Measurements from ENCODE around the gene PLXNB3.

PLXNB3 gene

GRCh38 chrX:153762626-153763173 is 1.3 kb upstream of the PLXNB3 start:
- no peak for DNase-seq

- no peak for DNase-seq
These were observed 634 bp upstream of the PLXNB3 start for GRCh38 chrX:153763298-153763932.

GRCh38 chrX:153764786-153765137 is 713 bp downstream of the PLXNB3 start:
- DNase-seq: no peak

- peak; percentile 89 to 95 for DNase-seq
These were observed 1.4 kb downstream of the PLXNB3 start for GRCh38 chrX:153765138-153766079.

GRCh38 chrX:153766098-153766817 is 2.2 kb downstream of the PLXNB3 start:
- peak in 1 of 2 donors; percentile 66 for DNase-seq

DNA sequence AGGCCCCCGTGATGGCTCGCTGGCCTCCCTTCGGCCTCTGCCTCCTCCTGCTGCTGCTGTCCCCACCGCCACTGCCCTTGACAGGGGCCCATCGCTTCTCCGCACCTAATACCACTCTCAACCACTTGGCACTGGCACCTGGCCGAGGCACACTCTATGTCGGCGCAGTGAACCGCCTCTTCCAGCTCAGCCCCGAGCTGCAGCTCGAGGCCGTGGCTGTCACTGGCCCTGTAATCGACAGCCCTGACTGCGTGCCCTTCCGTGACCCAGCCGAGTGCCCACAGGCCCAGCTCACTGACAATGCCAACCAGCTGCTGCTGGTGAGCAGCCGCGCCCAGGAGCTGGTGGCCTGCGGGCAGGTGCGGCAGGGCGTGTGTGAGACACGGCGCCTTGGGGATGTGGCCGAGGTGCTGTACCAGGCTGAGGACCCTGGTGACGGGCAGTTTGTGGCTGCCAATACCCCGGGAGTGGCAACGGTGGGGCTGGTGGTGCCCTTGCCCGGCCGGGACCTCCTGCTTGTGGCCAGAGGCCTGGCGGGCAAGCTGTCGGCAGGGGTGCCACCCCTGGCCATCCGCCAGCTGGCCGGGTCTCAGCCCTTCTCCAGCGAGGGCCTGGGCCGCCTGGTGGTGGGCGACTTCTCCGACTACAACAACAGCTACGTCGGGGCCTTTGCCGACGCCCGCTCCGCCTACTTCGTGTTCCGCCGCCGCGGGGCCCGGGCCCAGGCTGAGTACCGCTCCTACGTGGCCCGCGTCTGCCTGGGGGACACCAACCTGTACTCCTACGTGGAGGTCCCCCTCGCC is 3.0 kb downstream of the PLXNB3 start:
- DNase-seq: no peak

- DNase-seq: no peak
These were observed 3.6 kb downstream of the PLXNB3 start for GRCh38 chrX:153767674-153768055.

DNA sequence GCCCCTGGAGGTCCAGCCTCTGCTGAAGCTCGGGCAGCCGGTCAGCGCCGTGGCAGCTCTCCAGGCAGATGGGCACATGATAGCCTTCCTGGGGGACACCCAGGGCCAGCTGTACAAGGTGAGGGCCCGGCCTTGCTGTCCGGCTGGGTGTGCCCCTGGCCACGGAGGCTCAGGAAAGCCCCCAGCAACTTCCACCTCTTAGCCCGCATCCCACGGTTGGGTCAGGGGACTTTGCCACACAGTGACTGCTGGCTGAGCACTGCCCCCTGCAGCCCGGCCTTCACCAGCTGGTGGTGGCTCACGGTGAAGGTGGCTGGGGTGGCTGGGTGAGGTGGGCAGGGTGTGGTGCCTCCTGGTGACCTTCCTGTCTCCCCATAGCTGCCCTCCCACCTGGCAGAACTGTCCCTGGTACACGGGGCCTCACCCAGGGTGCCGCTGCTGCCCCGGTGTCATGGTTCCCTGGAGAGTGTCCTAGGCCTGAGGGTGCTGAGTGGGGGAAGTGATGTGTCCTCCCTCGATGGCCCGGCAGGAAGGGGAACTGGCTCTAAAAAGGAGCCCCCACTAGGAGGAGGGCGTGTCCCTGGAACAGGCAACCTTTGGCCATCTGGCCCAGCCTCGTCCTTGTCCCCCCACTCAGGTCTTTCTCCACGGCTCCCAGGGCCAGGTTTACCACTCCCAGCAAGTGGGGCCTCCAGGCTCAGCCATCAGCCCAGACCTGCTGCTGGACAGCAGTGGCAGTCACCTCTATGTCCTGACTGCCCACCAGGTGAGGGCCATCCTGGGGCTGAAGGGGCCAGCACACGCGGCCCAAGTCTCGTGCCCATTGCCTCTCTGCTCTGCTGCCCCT is 4.5 kb downstream of the PLXNB3 start:
- no peak for DNase-seq

GRCh38 chrX:153769158-153769864 is 5.3 kb downstream of the PLXNB3 start:
- no peak for DNase-seq

GRCh38 chrX:153769865-153770600 is 6.0 kb downstream of the PLXNB3 start:
- no peak for DNase-seq

GRCh38 chrX:153770601-153771414 is 6.8 kb downstream of the PLXNB3 start:
- no peak for DNase-seq

DNA sequence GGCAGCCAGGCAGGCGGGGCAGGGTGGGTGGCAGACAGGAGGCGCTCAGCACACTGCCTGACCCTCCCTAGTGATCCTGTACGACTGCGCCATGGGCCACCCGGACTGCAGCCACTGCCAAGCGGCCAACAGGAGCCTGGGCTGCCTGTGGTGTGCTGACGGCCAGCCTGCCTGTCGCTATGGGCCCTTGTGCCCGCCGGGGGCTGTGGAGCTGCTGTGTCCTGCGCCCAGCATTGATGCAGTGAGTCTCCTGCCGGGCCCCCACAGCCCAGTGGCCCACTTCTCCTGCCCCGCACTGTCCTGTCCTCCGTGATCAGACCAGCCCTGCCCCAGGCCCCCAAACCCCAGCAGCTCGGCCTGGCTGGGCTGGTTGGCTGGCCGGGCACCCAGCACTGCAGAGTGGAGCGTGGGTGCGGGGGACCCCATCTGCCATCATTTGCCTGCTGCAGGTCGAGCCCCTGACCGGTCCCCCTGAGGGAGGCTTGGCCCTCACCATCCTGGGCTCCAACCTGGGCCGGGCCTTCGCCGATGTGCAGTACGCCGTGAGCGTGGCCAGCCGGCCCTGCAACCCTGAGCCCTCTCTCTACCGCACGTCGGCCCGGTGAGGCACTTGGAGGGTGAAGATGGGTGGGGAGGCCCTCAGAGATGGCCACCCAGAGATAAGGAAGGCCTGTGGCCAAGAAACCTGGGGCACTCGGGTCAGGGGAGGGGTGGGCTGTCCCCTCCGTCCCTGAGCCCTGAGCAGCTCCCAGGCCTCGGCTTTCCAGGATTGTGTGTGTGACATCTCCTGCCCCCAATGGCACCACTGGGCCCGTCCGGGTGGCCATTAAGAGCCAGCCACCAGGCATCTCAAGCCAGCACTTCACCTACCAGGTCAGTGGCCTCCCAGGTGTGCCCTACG is 7.6 kb downstream of the PLXNB3 start:
- no peak for DNase-seq

DNA sequence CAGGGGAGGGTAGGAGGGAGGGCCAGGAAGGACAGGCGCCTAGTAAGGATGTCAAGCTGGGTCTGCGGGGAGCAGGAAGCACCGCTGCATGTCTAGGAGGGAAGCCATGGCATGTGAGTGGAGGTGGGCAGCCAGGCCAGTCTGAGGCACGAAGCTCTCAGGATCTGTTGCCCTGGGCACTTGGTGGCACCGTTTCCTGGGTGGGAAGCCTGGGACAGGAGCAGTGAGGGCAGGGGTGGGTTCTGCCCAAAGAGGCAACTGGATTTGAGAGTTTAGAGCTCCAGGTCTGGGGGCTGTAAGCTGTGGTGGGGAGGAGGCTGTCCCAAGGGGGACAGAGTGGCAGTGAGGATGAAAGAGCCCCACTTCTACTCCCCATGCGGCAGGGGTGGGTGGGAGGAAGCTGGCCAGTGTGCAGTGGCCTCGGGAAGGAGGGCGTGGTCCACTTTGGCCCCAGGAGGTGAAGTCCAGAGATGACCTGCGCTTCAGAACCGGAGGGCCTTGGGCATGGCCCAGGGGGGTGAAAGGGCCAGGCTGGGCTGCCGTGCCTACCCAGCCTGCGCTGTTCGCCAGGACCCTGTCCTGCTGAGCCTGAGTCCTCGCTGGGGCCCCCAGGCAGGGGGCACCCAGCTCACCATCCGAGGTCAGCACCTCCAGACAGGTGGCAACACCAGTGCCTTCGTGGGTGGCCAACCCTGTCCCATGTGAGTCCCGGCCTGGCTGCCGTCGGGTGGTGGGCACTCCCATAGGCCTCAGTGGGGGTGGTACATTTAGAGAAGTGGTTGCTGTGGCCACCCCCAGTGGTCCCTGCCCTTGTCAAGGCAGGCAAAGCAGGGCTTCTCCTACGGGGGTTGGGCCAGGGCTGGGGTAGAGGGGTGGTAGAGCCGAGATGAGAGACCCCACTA is 8.5 kb downstream of the PLXNB3 start:
- DNase-seq: no peak

GRCh38 chrX:153773218-153773611 is 9.2 kb downstream of the PLXNB3 start:
- no peak for DNase-seq

DNA sequence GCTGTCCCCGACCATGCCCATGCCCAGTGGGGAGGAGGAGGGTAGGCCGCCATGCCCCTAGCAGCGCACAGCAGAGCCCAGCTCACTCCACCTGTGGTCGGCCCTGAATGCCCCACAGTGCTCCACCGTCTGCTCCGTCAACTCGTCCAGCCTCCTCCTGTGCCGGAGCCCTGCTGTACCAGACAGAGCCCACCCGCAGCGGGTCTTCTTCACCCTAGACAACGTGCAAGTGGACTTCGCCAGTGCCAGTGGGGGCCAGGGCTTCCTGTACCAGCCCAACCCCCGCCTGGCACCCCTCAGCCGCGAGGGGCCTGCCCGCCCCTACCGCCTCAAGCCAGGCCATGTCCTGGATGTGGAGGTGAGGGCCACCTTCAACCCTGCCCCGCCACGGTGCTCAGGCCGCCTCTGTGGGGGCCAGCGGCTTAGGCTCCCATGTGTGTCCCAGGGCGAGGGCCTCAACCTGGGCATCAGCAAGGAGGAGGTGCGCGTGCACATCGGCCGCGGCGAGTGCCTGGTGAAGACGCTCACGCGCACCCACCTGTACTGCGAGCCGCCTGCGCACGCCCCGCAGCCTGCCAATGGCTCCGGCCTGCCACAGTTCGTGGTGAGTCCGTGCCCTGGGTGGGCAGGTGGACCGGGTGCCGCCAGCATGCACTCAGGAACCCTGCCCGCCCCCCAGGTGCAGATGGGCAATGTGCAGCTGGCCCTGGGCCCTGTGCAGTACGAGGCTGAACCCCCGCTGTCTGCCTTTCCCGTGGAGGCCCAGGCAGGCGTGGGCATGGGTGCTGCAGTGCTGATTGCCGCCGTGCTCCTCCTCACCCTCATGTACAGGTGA is 9.9 kb downstream of the PLXNB3 start:
- DNase-seq: no peak

All from hippocampal formation (tissue), 2 donors.